H1 (cell line): ENCODE data around the gene QSOX2. TPM values are rescaled to one million over a fixed set of nuclear protein-coding genes. Genes with fewer than 3 reads are reported as not detected.

Source experiments
- CTCF ChIA-PET: fragments of 300-600 bp; sonication (Branson Sonifier 250); formaldehyde crosslinking; loops from one replicate; lab custom pipeline; 2021; ENCODE audit not compliant: partially characterized antibody; lab: Charles Lee
- POLR2A ChIA-PET: fragments of 300-600 bp; sonication (Branson Sonifier 250); formaldehyde crosslinking; loops from one replicate; lab custom pipeline; 2021; ENCODE audit warnings: inconsistent platforms; ENCODE audit not compliant: partially characterized antibody; lab: Charles Lee
- DNase-seq, 2 experiments: peaks; one replicate each; pipeline versions ENCODE4 v3.0.0 to v3.0.0-alpha.2; 2010 to 2022; ENCODE audit warnings: low spot score in 2 of 2, low read depth in 1 of 2, mixed read lengths in 1 of 2
- FAIRE-seq: peaks from 2 replicates; lab custom pipeline; 2011; peaks lifted over from hg19 to GRCh38; lab: Jason Lieb, UNC
- H2AFZ ChIP-seq: 2 replicates; pipeline ENCODE4 v1.8.1; 2012; ENCODE audit warnings: low read length, inconsistent platforms
- H2AK5ac ChIP-seq: 2 replicates; pipeline ENCODE4 v1.6.1; 2013; ENCODE audit warnings: low read depth, low read length
- H2BK120ac ChIP-seq: replicated peaks from 2 replicates; pipeline ENCODE3; 2013; ENCODE audit warnings: low read depth, low read length, inconsistent platforms
- H2BK12ac ChIP-seq: 2 replicates; pipeline ENCODE4 v1.6.1; 2013; ENCODE audit warnings: low read depth, low read length
- H2BK15ac ChIP-seq: 2 replicates; pipeline ENCODE4 v1.6.1; 2013; ENCODE audit warnings: low read length
- H2BK20ac ChIP-seq: 2 replicates; pipeline ENCODE4 v1.6.1; 2013; ENCODE audit warnings: low read length
- H2BK5ac ChIP-seq: 2 replicates; pipeline ENCODE4 v1.6.1; 2013; ENCODE audit warnings: low read depth, low read length
- H3K14ac ChIP-seq: 2 replicates; pipeline ENCODE4 v1.6.1; 2013; ENCODE audit warnings: inconsistent platforms; ENCODE audit not compliant: insufficient read length
- H3K18ac ChIP-seq: 2 replicates; pipeline ENCODE4 v1.6.1; 2013; ENCODE audit warnings: low read length; ENCODE audit errors: extremely low read depth
- H3K23ac ChIP-seq: 2 replicates; pipeline ENCODE4 v1.6.1; 2013; ENCODE audit warnings: inconsistent platforms; ENCODE audit not compliant: insufficient read length
- H3K23me2 ChIP-seq: 2 replicates; pipeline ENCODE4 v1.6.1; 2013; ENCODE audit warnings: low read depth, low read length
- H3K27ac ChIP-seq: 2 replicates; pipeline ENCODE4 v1.6.1; 2011; ENCODE audit warnings: low read depth, low read length, inconsistent platforms
- H3K27me3 ChIP-seq, 4 experiments: replicated peaks in 1 of 4; 1 replicate in 1 of 4; 2 replicates in 3 of 4; pipeline versions ENCODE4 v1.6.1 to v1.8.1; 2011 to 2013; ENCODE audit warnings: low read length in 3 of 4, mild to moderate bottlenecking in 3 of 4, inconsistent platforms in 2 of 4, mixed read lengths in 2 of 4, moderate library complexity in 1 of 4; ENCODE audit not compliant: control insufficient read depth in 3 of 4, insufficient read depth in 3 of 4; ENCODE audit errors: extremely low read depth in 1 of 4
- H3K36me3 ChIP-seq, 4 experiments: 2 replicates each; pipeline versions ENCODE4 v1.6.1 to v1.8.1; 2011 to 2013; ENCODE audit warnings: mild to moderate bottlenecking in 4 of 4, low read length in 3 of 4, moderate library complexity in 2 of 4, control low read depth in 1 of 4, inconsistent platforms in 1 of 4; ENCODE audit not compliant: insufficient read depth in 4 of 4, control insufficient read depth in 2 of 4
- H3K4ac ChIP-seq: replicated peaks from 2 replicates; pipeline ENCODE3; 2013; ENCODE audit warnings: low read length, low read depth, mixed read lengths, inconsistent platforms; ENCODE audit not compliant: insufficient read length
- H3K4me1 ChIP-seq, 4 experiments: replicated peaks in 1 of 4; 1 replicate in 1 of 4; 2 replicates in 3 of 4; pipeline versions ENCODE4 v1.6.1 to v1.8.1; 2011 to 2013; ENCODE audit warnings: low read length in 3 of 4, inconsistent platforms in 2 of 4, mixed read lengths in 1 of 4; ENCODE audit not compliant: insufficient read depth in 4 of 4, control insufficient read depth in 3 of 4
- H3K4me2 ChIP-seq, 2 experiments: 2 replicates each; pipeline versions ENCODE4 v1.6.1 to v1.8.1; 2011 to 2013; ENCODE audit warnings: low read depth in 2 of 2, low read length in 2 of 2, control low read depth in 1 of 2, inconsistent platforms in 1 of 2, mild to moderate bottlenecking in 1 of 2; ENCODE audit not compliant: insufficient read depth in 1 of 2
- H3K4me3 ChIP-seq, 4 experiments: fragments of 200-600, 300-600 bp in 1 of 4; sonication (generic), shearing (Covaris generic), sonication (Bioruptor Twin) in 1 of 4; 2 replicates each; pipeline versions ENCODE4 v1.5.1 to v1.8.1; 2011 to 2016; ENCODE audit warnings: low read length in 4 of 4, low read depth in 3 of 4, control low read depth in 2 of 4, inconsistent platforms in 2 of 4, mild to moderate bottlenecking in 2 of 4, mixed read lengths in 1 of 4, moderate library complexity in 1 of 4; ENCODE audit not compliant: insufficient read depth in 2 of 4; ENCODE audit errors: extremely low read depth in 1 of 4
- H3K56ac ChIP-seq: replicated peaks from 2 replicates; pipeline ENCODE3; 2013; ENCODE audit warnings: low read depth, mild to moderate bottlenecking, mixed read lengths, low read length, inconsistent platforms; ENCODE audit not compliant: insufficient read length
- H3K79me1 ChIP-seq: 2 replicates; pipeline ENCODE4 v1.6.1; 2013; ENCODE audit warnings: low read depth, low read length, control low read depth
- H3K79me2 ChIP-seq, 2 experiments: 2 replicates each; pipeline versions ENCODE4 v1.6.1 to v1.8.1; 2012 to 2013; ENCODE audit warnings: low read length in 2 of 2, mild to moderate bottlenecking in 2 of 2, inconsistent platforms in 1 of 2; ENCODE audit not compliant: insufficient read depth in 2 of 2, control insufficient read depth in 1 of 2
- H3K9ac ChIP-seq, 4 experiments: replicated peaks in 1 of 4; 1 replicate in 1 of 4; 2 replicates in 3 of 4; pipeline versions ENCODE4 v1.6.1 to v1.8.1; 2011 to 2013; ENCODE audit warnings: low read depth in 3 of 4, low read length in 3 of 4, control low read depth in 2 of 4, mild to moderate bottlenecking in 2 of 4, moderate library complexity in 2 of 4, inconsistent platforms in 1 of 4; ENCODE audit errors: extremely low read depth in 1 of 4
- H3K9me3 ChIP-seq, 2 experiments: 2 replicates each; pipeline versions ENCODE4 v1.6.1 to v1.8.1; 2012 to 2013; ENCODE audit warnings: mild to moderate bottlenecking in 2 of 2, moderate library complexity in 2 of 2, control low read depth in 1 of 2, inconsistent platforms in 1 of 2, low read depth in 1 of 2, low read length in 1 of 2, mixed read lengths in 1 of 2; ENCODE audit not compliant: insufficient read depth in 2 of 2
- H4K20me1 ChIP-seq, 2 experiments: replicated peaks in 1 of 2; 2 replicates each; pipeline versions ENCODE3 to v1.8.1; 2011 to 2013; ENCODE audit warnings: inconsistent platforms in 2 of 2, low read length in 2 of 2, mild to moderate bottlenecking in 1 of 2; ENCODE audit not compliant: insufficient read depth in 2 of 2, control insufficient read depth in 1 of 2
- H4K5ac ChIP-seq: 2 replicates; pipeline ENCODE4 v1.6.1; 2013; ENCODE audit warnings: low read length, low read depth, mixed read lengths, inconsistent platforms; ENCODE audit not compliant: insufficient read length
- H4K8ac ChIP-seq: 2 replicates; pipeline ENCODE4 v1.8.0; 2013; ENCODE audit warnings: mild to moderate bottlenecking, moderate library complexity, low read length, inconsistent platforms; ENCODE audit not compliant: insufficient read depth; ENCODE audit errors: extremely low read depth
- H4K91ac ChIP-seq: replicated peaks from 2 replicates; pipeline ENCODE3; 2013; ENCODE audit warnings: low read length, mixed read lengths, inconsistent platforms; ENCODE audit not compliant: insufficient read length
- WGBS, 2 experiments: shearing (Covaris generic) in 1 of 2; methylation state at CpG; one replicate each; pipeline versions ENCODE4 v1.1.6 to v1.1.7; 2013 to 2015; ENCODE audit warnings: low lambda C conversion rate in 2 of 2, mixed read lengths in 2 of 2, inconsistent platforms in 1 of 2, low coverage in 1 of 2, missing lambda C conversion rate in 1 of 2; ENCODE audit not compliant: insufficient replicate concordance in 2 of 2, insufficient coverage in 1 of 2, insufficient read length in 1 of 2; ENCODE audit errors: extremely low coverage in 1 of 2, missing lambda C conversion rate in 1 of 2; 5-methylcytosine and 5-hydroxymethylcytosine counted together
- polyA plus RNA-seq, 7 experiments: library from polyadenylated mRNA; depleted of rRNA in 3 of 7; stranded (reverse) in 5 of 7; unstranded in 2 of 7; fragments of >200 nt in 5 of 7; fragments of 200-250 nt in 2 of 7; gene quantifications; 1 replicate in 5 of 7; 2 replicates in 1 of 7; 4 replicates in 1 of 7; pipeline versions ENCODE4 v1.2.1 to v1.2.3, GENCODE V29; 2011 to 2013; ENCODE audit warnings: missing spikeins in 2 of 7, mixed read lengths in 2 of 7
- total RNA-seq: library from RNA; stranded (reverse); fragmentation: NEBNext Ultra II Directional; extraction: Animal tissue kit (Norgen Biotek cat#: 25700); gene quantifications from 2 replicates; pipeline ENCODE4 v1.2.1, GENCODE V29; 2021
- TF ChIP-seq, protein P1 (sequence below): IDR thresholded peaks from 2 replicates; pipeline ENCODE4 v1.6.1; 2012; ENCODE audit warnings: inconsistent platforms

QSOX2 gene
- total and polyA plus RNA-seq, 2 of the 8 experiments (the other 6 are each of a cell fraction or from before 2014, with no cell fraction given): 18.0 to 28.6 TPM

DNA sequence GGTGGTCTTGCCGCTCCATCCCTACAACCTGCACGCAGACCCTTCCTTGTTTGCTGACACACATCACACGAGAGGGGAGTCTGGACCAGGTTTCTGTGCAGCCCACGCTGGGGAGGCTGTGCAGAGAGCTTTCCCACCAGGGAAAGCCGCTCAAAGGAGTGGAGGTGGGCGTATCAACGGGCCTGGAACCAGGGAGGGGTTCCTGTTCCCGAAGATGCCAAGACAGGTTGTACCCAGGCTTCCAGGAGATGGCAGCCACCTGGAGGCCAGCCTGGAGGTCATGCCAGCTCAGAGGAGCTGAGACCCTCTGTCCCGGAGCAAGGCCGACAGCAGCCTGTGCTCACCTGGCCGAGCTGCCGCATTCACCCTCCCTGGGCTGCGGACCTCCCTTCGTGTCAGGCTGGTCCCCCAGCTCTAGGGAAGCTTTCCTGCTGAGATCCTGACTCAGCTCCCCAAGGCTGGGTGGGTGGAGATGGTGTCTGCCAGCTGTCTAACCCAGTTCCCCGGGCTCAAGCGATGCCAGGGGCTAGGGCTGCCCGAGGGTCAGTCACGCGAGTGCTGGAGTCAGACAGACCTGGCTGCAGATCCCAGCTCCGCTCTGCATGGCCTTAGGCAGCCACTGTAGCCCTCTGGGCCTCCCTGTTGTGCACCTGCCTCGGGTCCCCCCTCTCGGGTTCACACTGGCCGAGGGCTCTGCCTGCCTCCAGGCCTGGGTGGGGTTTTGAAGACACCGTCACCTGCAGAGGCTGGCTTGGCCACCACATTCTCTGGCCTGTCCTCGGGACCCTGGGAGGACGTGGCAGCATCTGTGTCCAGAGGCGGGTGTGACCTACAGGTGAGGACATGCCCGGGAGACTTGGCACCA, 28.5 kb upstream of the QSOX2 start:
- H2AFZ ChIP-seq: no peak overlapping the region
- no peaks in the 10 kb centered on the region for H3K36me3 ChIP-seq
- H3K56ac ChIP-seq: no peak overlapping the region
- H3K23ac ChIP-seq: no peak overlapping the region
- no peaks in the 10 kb centered on the region for H3K79me2 ChIP-seq
- H2BK15ac ChIP-seq: no peak overlapping the region
- no peak overlapping the region for H2AK5ac ChIP-seq
- no peaks in the 10 kb centered on the region for H3K23me2 ChIP-seq
- H2BK120ac ChIP-seq: no peak overlapping the region
- no peak overlapping the region for H4K91ac ChIP-seq
- H4K20me1 ChIP-seq: no peaks in the 10 kb centered on the region
- H3K14ac ChIP-seq: no peak overlapping the region
- H3K9me3 ChIP-seq: no peaks in the 10 kb centered on the region
- 0 out of 2 replicates have a peak overlapping the region, but pooled peaks have one; percentile 17 for H2BK12ac ChIP-seq
- no peak overlapping the region for H3K4me3 ChIP-seq
- no peaks in the 10 kb centered on the region for H3K79me1 ChIP-seq
- TF ChIP-seq, protein P1, sequence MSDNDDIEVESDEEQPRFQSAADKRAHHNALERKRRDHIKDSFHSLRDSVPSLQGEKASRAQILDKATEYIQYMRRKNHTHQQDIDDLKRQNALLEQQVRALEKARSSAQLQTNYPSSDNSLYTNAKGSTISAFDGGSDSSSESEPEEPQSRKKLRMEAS: no peak
- no peak overlapping the region for H3K4ac ChIP-seq
- H3K27me3 ChIP-seq: no peaks in the 10 kb centered on the region
- POLR2A ChIA-PET: no interaction called here
- CTCF ChIA-PET: interaction anchor here (0.7 to 3.7 kb wide), 7 partner anchors 11 to 135 kb away, joined by 3 to 21 read pairs (median 5); no protein-coding TSS in a partner anchor
- H2BK20ac ChIP-seq: no peak overlapping the region
- DNase-seq: no peak
- H4K5ac ChIP-seq: no peak overlapping the region
- FAIRE-seq: no peak
- H2BK5ac ChIP-seq: no peak overlapping the region
- H3K4me1 ChIP-seq: no peaks in the 10 kb centered on the region; a peak in 1 of 7 replicates
- no peak overlapping the region for H3K27ac ChIP-seq
- 91% methylated on average over 26 of the region's 28 CpGs; no CpG with 5 or more reads in 1 of the 2 experiments for WGBS, 2 experiments
- no peak overlapping the region for H3K18ac ChIP-seq
- no peak overlapping the region for H3K4me2 ChIP-seq
- H3K9ac ChIP-seq: no peak overlapping the region
- H4K8ac ChIP-seq: no peak overlapping the region
